ENCODE measurements around the gene CDK19.

DNA sequence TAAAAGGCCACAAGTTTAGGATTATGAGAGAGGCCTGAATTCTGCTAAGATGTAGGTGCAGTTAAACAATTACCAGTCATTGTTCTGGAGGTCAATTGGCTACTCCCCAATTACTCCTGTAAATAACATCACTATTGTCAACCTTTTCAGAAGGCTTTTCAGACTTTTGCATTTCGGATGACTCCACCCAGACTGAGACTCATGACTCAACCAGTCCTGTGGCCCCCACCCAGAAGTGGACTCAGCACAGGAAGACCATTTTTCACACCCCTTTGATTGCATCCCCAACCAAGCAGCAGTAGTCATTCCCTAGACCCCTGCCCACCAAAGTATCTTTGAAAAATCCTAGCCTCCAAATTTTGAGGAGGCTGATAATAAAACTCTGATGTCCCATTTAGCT lies 199.5 kb downstream of the CDK19 start:
- TF ChIP-seq, protein P1, sequence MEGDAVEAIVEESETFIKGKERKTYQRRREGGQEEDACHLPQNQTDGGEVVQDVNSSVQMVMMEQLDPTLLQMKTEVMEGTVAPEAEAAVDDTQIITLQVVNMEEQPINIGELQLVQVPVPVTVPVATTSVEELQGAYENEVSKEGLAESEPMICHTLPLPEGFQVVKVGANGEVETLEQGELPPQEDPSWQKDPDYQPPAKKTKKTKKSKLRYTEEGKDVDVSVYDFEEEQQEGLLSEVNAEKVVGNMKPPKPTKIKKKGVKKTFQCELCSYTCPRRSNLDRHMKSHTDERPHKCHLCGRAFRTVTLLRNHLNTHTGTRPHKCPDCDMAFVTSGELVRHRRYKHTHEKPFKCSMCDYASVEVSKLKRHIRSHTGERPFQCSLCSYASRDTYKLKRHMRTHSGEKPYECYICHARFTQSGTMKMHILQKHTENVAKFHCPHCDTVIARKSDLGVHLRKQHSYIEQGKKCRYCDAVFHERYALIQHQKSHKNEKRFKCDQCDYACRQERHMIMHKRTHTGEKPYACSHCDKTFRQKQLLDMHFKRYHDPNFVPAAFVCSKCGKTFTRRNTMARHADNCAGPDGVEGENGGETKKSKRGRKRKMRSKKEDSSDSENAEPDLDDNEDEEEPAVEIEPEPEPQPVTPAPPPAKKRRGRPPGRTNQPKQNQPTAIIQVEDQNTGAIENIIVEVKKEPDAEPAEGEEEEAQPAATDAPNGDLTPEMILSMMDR (IDR thresholded peaks at IDR 0.05), result no peak
- TF ChIP-seq POLR2A (IDR thresholded peaks at IDR 0.05), result no peak

All from right lobe of liver (tissue), 4 donors.